ENCODE results near the gene GRAMD2A.

GRAMD2A gene

GRCh38 chr15:72216079-72216478, 18.5 kb upstream of the GRAMD2A start:
- no peak for DNase-seq

DNA sequence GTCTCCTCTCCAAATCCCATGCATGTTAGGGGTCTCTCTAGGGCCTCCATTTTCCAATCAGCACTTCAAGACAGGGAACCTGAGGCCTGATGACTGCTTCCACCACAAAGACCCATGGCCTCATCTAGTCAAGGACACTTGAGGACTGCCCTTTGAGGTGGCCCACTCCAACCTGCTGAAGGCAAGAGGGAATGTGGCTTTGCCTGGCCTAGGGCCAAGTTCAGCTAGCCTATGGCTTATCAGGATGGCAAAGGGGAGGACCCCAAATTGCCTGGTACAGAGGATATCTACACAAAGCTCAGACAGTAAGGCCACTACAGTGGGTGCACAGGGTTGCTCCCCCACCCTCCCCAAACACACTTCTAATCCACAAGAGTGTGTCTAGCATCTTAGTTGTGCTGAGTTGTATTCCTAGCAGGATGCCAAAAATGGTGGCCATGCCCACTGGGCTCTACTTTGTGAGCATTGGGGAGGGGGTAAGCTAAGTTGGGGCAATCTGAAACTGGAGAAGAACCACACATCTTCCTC, 10.0 kb upstream of the GRAMD2A start:
- no peak for DNase-seq

DNA sequence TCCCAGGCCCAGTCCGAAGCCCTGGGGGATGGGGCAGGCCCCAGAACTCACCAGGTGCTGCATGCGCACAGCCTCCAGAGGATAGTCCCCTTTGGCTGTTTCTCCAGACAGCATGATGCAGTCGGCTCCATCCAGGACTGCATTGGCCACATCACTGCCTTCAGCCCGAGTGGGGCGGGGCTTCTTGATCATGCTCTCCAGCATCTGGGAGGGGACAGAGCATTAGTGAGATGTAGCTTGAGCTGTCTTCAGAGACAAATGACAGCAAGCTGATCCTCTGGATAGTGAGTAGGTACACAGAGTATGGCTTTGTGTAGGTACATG, 9.1 kb upstream of the GRAMD2A start:
- no peak for DNase-seq

GRCh38 chr15:72205896-72206676, 8.5 kb upstream of the GRAMD2A start:
- DNase-seq, result no peak

DNA sequence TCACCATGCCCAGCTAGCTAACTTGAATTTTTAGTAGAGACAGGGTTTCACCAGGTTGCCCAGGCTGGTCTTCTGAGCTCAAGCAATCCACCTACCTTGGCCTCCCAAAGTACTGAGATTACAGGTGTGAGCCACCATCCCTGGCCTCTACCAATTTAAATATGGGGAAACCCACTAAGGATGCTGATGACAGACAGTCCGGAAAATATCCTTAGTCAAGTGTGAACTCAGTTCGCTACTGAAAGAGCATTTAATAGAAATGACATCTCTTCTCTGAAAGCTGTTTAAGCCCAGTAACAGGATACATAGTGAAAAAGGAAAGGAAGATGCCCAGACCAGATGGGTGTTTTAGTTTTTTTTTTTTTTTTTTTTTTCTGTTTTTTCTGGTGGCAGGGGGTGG, 7.7 kb upstream of the GRAMD2A start:
- no peak for DNase-seq

- DNase-seq, result no peak
Observed at GRCh38 chr15:72203507-72203837, 5.9 kb upstream of the GRAMD2A start.

- no peak for DNase-seq
Observed at GRCh38 chr15:72202801-72203506, 5.4 kb upstream of the GRAMD2A start.

GRCh38 chr15:72202302-72202701, 4.7 kb upstream of the GRAMD2A start:
- no peak for DNase-seq

GRCh38 chr15:72201391-72201921, 3.9 kb upstream of the GRAMD2A start:
- no peak for DNase-seq

- DNase-seq, result no peak
Observed at GRCh38 chr15:72200395-72201237, 3.0 kb upstream of the GRAMD2A start.

GRCh38 chr15:72199721-72200212, 2.2 kb upstream of the GRAMD2A start:
- peak in 1 of 2 experiments; percentile 7 for DNase-seq

- DNase-seq, result no peak
Observed at GRCh38 chr15:72199205-72199515, 1.6 kb upstream of the GRAMD2A start.

DNA sequence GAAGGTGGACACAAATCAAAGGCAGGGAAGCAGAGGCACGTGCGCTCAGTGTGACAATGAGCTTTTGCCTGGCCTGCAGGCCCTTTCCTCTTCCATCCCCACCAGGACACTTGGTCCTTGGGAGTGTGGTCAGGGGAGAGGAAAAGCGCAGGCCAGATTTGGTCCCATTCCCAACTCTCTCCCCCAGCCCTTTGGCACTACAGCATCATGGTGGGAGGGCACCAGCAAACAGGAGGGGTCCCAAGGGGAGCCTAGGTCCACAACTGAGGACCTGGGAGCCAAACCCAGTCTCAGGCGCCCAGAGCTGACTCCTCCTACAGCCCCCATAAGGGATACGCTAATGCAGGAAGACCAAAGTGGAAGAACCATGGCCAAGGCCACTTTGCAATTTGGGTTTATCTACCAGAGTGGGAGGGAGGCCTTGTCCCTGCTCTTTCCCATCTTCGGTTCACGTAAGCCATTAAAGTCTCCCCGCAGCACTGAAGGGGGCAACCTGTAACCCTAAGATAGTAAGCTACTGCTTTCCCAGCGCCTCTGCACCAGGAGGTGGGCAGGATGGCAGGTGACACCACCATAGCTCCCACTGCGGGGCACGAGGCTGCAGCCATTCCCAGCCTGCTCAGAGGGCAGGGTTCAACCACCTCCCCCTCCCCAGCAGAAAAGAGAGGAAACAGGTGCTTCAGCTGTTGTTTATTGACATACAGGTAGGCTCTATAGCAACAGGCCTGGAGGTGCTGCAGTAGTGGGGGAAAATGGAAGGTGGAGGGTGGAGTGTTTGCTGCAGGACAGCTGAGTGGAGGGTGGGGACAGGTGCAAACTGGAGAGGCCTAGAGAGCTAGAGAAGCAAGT, 993 bp upstream of the GRAMD2A start:
- peak; percentile 28 to 50 for DNase-seq

DNA sequence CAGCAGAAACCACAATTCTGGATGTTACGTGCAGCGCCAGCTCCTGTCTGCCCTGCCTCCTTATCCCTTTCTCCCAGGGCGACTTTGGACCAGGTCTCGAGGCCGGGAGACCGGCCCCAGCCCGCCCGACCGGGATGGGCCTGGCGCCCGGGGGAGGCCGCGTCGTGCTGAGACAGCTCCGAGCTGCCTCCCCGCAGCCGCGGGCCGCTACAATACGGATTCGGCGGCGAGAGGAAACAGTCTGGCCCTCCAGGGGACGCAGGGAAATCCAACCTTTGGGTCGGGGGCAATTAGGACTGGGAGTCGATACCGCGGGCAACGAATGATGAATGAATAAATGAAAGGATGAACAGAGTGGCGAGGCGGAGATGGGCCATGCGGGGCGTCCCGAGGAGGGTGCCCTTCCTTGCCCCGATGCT, 537 bp downstream of the GRAMD2A start:
- no peak for DNase-seq

- no peak for DNase-seq
Observed at GRCh38 chr15:72196409-72197040, 1.1 kb downstream of the GRAMD2A start.

- DNase-seq, result no peak
Observed at GRCh38 chr15:72195101-72195511, 2.5 kb downstream of the GRAMD2A start.

- no peak for DNase-seq
Observed at GRCh38 chr15:72193836-72194396, 3.7 kb downstream of the GRAMD2A start.

DNA sequence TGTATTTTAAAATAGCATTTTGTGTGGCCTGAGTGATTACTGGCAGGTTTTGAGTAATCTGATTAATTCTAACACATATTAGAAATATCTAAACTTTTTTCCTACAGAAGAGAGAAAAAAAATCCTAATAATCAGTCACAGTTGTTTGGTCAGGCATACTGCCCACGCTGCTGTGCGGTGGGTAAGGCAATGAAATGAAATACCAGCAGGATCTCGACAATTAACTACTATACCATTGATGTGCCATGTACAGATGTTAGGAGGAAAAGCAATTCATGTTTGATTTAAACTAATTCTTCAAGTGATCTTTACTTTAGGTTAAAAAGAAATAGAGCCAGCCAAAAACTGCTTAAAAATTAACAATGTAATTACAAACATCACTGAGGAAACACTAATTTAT, 5.2 kb downstream of the GRAMD2A start:
- no peak for DNase-seq

DNA sequence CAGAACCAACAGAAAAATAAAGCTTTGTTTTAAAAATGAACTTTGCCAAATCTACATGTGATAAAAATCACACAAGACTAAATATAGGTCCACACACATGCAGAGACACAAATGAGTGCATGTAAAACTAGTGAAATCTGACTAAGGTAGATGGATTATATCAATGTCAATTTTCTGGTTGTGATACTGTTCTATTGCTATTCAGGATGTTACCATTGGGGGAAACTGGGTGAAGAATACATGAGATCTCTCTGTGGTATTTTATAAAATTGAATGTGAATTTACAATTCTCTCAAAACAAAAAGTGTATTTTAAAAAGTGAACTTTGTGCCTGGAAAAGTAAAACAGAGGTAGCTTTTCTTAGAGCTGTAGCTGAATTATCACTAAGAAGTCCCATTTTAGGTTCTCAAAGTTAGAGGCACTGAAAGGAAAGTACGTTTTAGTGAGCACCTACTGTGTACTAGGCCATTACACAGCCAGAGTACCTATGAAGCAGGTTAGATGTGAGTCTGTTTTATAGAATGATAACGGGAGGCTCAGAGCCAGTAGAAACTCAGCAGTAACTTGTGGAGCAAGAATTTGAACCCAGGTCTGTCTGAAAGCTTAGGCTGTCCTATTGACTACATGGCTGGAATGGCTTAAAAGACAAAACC, 8.2 kb downstream of the GRAMD2A start:
- no peak for DNase-seq

GRCh38 chr15:72184165-72184811, 13.3 kb downstream of the GRAMD2A start:
- no peak for DNase-seq

Data from NCI-H187 (cell line).